GM13977 (cell line): ENCODE measurements around the gene EVI5.

ENCODE experiments used
- DNase-seq: peaks from one replicate; pipeline ENCODE4 v3.0.0; 2012; ENCODE audit warnings: low spot score
- CTCF ChIP-seq: IDR thresholded peaks from 2 replicates; pipeline ENCODE4 v1.5.1; 2012; ENCODE audit warnings: mild to moderate bottlenecking, control low read depth; ENCODE audit not compliant: insufficient read depth; ENCODE audit errors: extremely low read depth, missing control alignments
- in situ Hi-C: fragments of 300-500 bp; cut with MboI; formaldehyde crosslinking; loops from one replicate; pipeline ENCODE4 v1.12.0; 2022; ENCODE audit warnings: low sequenced_read_pairs, low pct_unique_long_range_greater_than_20kb, mixed read lengths, inconsistent platforms; ENCODE audit not compliant: unreplicated experiment

EVI5 gene

GRCh38 chr1:92505015-92505692, 279.8 kb downstream of the EVI5 start:
- no peak for DNase-seq
- TF ChIP-seq CTCF, result no peak
- in situ Hi-C loops, result no loop called here

- no peak for TF ChIP-seq CTCF
- no peak for DNase-seq
- in situ Hi-C loops, result no loop called here
These were observed 280.5 kb downstream of the EVI5 start for GRCh38 chr1:92504291-92505014.

- no peak for TF ChIP-seq CTCF
- in situ Hi-C loops, result no loop called here
- DNase-seq, result no peak
These were observed 281.0 kb downstream of the EVI5 start for GRCh38 chr1:92503926-92504285.

- TF ChIP-seq CTCF, result no peak
- no peak for DNase-seq
- in situ Hi-C loops, result no loop called here
These were observed 281.6 kb downstream of the EVI5 start for GRCh38 chr1:92503043-92503925.

GRCh38 chr1:92502247-92502646, 282.7 kb downstream of the EVI5 start:
- DNase-seq, result no peak
- in situ Hi-C loops, result no loop called here
- no peak for TF ChIP-seq CTCF

- in situ Hi-C loops, result no loop called here
- TF ChIP-seq CTCF, result no peak
- DNase-seq, result no peak
These were observed 284.4 kb downstream of the EVI5 start for GRCh38 chr1:92500552-92500951.
